ENCODE measurements around the gene SERINC2.
A peak's percentile ranks its signal among the peaks of the same experiment; 100 is the strongest.
"Not testable (repeated sequence)": the region's sequence is repeated elsewhere in the genome, so short reads cannot be mapped to it uniquely, and the experiment has no call there.

The SERINC2 gene

DNA sequence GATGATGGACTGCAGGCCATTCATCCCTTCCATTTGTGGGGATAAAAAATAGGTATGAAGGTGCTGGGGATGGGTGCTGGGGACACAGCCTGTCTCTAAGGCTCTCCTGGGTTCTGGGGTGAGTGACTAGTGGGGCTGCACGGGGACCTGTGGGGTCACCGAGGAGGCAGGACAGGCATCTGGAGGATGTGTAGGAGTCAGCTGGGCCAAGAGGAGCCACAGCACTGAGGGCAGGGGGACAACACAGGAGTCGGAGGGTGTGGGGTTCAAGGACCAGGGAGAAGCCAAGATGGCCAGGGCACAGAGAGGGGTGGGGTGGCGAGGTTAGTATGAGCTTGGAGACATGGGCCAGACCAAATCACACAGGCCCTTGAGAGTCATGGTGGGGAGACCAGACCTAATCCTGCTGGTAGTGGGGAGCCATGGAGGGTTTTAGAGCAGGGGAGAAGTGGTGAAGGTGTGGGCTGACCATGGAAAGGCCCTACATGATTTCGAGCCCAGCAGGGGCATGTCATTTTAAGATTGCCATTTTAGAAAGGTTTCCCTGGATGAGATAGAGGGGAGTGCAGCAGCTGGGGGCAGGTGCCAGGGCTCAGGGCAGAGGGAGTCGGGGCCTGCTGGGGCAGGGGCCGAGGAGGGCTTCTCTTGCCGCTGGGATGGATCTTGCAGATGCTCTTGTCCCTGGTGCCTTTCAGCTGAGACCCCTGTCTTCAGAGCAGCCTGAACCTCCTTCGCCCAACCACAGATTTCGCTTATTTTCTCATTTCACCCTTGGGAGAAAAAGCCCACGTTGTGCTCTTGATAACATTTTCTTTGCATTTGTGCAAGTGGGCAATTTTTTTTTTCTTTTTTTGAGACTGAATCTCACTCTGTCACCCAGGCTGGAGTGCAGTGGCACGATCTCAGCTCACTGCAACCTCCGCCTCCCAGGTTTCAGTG lies 22.7 kb downstream of the SERINC2 start:
- DNase-seq: no peak

DNA sequence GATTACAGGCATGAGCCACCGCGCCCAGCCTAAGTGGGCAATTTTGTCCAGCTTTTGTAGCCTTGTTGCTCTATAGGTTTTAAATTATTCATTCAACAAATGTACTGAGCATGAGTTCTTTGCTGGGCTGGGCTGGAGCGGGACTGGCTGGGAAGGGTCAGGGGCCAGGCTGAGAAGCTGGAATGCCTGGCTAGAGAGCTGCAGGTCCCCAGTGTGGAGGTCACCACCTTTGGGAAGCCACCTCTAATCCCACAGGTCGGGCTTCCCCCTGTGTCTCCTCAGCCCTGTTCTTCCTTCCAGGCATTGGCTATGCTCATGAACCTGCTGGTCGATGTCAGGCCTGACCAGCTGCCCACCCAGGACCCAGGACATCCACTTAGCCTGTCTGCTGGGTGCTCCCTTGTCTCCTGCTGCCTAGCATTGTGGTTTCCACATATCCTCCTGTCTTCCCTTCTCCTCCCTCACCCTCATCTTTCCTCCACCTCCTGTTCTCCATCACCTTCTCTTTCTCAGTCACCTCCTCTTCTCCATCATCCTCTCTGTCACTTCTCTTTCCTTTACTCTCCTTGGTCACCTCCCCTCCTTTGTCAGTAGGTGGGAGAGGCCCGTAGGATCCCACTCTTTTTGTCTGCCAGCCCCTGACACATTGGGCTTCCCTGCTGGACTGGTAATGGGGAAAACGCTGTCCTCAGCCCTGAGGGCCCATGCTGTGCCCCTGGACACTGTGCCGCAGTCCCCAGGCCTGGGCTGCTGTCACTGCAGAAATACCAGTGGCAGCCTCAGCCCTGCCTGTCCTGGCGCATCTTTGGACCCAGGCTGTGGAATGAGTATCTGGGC lies 23.8 kb downstream of the SERINC2 start:
- DNase-seq: no peak

DNA sequence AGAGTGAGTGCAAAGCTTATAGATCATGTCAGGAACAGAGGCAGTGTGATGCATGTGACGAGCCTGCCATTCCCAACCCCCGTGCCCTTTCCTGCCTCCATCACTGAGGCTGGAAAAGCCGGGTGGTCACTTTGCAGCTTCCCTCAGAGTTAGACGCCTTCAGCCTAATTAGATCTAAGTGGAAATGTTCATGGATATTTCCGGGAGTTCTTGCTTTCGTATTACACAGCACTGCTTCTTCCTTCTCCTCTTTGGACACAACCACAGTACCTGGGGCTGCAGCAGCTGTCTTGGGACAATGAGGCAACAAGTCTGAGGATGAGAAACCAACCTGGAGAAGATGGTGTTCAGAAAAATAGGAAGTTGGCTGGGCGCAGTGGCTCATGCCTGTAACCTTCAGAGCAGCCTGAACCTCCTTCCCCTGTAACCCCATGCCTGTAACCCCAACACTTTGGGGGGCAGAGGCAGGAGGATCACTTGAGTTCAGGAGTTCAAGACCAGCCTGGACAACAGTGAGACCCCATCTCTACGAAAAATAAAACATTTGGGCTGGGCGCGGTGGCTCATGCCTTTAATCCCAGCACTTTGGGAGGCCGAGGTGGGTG lies 24.5 kb downstream of the SERINC2 start:
- DNase-seq: no peak

DNA sequence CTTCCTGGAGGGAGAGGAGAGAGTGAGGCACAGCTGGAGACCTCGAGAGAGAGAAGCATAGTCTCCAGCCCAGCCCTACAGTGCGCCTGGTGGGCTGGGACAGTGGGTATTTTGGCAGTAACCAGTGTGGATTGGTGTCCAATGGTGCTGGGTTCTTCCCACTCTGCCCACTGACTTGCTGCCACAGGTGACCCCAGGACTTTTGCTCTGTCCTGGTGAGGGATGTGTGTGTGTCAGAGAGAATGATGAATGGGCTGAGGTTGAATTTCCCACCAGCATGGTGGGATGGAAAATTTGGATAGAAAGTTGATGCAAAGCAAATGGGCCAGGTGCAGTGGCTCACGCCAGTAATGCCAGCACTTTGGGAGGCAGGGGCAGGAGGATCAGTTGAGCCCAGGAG lies 26.3 kb downstream of the SERINC2 start:
- no peak for DNase-seq

DNA sequence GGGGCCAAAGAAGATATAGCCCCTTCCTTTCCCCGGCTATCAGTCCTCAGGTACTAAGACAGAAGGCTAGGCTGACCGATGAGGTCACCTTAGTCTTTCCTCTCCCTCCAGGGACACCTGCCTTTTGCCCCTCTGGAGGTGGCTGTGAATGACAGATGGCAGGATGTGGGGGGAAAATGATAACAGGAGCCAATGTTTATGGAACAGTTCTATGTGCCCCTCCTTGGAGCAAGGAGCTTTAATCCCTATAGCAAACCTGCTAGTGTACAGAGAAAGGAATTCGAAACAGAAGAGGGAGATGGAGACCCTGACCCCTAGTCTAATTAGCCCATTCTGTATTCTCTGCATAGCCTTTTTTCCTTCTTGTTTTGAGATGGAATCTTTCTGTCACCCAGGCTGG lies 28.1 kb downstream of the SERINC2 start:
- DNase-seq: no peak

DNA sequence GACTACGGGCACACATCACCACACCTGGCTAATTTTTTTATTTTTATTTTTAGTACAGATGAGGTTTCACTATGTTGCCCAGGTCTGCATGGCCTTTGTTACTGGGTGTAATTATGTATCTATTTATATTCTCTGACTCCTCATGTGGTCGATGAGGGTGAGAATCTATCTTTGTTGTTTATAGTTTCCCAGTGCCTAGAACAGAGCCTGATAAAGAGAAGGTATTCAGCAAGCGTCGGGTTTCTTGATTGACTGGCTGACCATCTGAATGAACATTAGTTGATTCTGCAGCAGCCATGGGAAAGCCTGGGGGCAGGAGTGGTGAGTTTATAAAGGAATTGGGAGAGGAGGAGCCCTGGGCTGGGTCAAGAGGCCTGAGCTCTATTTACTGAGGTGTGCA lies 28.5 kb downstream of the SERINC2 start:
- no peak for DNase-seq

DNA sequence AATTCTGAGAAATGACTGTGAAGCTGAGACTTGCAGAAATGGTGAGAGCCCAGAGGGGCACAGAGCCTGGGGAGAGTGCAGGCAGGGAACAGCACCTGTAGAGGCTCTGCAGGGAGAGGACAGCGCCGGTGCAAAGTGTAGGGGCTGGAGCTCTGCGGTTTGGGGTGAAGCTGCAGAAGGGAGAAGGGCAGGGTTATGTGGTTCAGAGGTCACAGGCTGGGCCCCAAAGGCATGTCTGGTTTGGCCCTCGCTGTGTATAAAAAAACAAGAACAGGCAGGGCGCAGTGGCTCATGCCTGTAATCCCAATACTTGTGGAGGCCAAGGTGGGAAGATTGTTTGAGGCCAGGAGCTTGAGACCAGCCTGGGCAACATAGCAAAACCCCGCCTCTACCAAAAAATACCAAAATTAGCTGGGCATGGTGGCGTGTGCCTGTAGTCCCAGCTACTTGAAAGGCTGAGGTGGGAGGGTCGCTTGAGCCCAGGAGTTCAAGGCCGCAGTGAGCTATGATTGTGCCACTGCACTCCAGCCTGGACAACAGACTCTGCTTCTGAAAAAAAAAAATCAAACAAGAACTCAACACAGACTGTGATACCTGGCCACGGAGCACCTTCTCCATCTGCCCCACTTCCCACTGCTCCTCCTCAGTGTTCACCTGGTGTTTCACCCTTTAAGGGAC lies 29.1 kb downstream of the SERINC2 start:
- no peak for DNase-seq

DNA sequence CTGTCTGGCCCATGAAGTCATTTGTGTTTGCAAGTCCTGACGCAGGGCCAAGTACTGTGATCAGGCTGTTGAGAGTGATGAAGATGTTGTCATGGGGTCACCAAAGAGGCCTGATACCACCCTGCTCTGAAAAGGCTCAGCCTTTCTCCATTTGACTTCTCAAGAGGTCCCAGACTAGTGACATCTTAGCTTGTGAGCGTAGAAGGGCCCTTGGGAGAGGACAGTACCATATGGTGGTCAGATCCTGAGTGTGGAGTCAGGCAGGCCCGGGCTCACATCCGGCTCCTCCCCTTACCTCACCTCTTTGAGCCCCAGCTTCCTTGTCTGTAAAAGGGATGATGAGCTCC lies 29.6 kb downstream of the SERINC2 start:
- DNase-seq: no peak

DNA sequence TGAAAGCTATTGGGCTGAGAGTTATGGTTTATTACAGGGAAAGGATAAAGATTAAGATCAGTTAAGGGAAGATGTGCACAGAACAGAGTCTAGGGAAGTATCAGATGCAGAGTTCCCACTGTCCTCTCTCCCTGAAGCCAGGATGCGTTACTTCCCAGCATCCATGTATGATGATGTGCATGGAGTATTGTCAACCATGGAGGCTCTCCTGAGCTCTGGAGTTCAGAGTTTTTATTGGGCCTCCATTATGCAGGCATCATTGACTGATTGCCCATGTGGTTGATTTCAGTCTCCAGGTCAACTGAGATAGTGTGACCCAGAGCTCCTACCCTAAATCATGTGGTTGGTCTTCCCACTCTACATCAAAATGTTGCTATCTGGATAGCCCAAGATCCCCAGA lies 30.7 kb downstream of the SERINC2 start:
- DNase-seq: no peak

DNA sequence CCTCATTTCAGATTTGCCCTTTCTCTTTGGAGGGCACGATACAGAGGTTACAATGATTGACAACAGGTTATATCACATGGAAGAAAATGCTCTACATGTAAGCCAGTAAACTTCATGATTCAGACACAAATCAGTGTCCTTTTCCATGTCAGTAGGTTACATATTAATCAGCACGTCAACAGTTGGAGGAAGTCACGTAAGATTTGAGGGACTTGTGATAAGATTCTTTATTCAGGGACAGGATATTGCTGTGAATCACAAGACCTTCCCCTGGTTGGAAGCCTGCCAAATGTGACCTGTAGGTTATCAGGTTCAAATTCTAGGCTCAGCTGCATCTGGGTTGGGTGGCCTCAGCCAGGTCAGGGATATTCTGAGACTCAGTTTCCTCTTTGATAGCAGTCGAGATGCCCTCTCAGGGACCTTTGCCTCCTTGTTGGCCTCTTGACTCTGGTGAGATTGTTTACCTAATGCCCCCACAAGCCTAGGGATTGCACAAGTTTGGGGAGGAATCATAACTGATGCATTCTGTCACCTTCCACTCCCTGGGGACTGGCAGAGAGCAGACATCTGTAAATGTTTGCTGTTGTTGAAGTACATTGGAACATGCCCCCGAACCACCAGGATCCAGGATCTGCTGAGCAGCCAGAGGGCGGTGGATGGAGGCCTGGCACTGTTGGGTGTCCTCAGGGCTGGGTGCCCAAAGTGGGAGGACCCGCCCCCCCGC lies 31.9 kb downstream of the SERINC2 start:
- DNase-seq: no peak

DNA sequence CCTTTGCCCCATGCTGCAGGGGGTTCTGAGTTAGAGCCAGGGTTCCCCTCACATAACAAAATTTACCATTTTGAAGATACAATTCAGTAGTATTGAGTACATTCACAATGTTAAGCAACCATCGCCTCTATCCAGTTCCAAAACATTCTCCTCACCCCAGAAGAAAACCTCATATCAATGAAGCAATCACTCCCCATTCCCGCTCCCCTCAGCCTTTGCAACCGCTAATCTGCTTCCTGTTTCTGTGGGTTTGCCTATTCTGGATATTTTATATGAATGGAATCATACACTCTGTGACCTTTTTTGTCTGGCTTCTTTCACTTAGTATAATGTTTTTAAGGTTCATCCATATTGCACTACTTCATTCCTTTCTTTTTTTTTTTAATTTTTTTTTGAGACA lies 32.9 kb downstream of the SERINC2 start:
- DNase-seq: no peak

DNA sequence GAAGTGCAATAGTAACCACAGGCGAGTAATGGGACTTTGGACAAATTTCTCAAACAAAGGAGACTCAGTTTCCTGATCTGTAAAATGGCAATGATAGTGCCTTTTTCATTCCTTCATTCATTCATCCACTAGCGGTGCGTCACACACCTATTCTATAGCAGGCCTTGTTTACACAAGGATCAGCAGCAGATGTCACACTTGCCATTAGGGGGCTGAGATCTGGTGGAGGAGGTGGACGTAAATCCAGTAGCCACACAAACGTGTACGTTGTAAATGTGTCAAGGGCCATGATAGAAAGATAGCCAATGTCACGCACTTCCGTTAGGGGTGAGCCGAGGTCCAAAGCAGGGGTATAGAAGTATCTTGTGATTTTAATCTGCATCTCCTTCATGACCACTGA lies 34.2 kb downstream of the SERINC2 start:
- DNase-seq: no peak

DNA sequence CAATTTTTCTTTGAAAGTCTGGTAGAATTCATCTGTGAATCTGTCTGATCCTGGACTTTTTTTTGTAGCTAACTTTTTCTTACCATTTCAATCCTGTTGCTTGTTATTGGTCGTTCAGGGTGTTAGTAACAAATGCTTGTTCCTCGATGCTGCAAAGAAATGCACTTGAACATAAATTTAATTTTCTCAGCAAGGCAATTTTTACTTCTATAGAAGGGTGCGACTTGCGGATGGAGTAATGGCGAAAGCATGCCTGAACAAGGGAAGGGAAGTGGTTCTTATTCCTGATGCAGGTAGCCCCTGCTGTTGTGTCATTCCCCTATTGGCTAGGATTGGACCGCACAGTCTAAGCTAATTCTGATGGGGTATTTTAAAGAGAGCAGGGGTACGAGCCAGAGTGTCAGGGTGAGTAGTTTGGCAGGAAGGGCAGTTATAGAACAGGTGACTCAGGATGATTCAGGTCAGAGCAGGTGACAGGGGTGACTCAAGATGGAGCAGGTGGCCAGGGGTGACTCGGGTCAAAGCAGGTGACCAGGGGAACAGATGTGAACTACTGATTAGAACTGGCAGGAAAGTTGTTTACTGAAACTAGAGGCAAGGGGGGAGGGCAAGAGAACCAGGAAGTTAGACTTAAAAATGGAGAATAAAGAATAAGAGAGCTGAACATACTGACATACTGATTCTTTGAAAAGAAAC lies 40.5 kb downstream of the SERINC2 start:
- no peak for DNase-seq

DNA sequence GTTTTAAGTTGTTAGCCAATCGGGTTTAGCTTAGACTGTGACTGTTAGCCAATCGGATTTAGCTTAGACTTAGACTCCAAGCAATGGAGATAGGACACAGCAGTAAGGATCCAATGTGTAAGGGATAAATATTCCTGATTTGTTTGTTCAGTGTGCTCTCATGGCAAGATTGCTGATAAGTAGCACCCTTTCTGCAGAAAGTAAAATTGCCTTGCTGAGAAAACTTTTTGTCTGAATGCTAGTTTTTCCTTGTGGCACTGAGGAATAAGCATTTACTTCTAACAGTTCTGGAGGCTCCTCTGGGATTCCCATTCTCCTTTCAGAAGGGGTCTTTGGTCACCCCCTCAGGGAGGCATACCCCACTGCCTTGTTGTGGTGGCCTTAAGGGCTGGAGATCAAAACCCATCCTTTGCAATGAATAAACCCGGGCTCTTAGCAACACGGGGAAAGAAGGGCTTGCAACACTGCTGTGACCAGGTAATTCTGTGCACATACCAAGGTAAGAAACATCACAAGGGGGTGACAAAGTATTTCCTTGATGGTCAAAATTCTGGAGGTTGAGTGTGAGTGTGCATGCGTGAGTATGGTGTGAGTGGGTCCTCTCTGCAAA lies 45.4 kb downstream of the SERINC2 start:
- DNase-seq: no peak

DNA sequence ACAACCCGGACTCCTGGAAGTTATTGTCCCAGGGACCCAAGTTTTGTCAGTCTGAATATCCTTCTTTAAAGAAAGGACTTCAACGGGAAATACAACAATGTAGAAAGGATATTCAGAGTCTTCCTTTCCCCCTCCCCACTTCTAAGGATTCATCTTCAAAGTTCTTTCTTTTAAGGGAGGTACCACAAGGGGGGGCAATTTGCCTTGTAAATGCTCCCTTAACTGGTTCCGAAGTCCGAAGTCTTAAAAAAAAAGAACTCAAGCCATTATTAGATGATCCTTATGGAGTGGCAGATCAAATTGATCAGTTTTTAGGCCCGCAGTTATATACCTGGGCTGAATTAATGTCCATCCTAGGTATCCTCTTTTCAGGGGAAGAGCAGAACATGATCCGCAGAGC lies 47.0 kb downstream of the SERINC2 start:
- DNase-seq: no peak

DNA sequence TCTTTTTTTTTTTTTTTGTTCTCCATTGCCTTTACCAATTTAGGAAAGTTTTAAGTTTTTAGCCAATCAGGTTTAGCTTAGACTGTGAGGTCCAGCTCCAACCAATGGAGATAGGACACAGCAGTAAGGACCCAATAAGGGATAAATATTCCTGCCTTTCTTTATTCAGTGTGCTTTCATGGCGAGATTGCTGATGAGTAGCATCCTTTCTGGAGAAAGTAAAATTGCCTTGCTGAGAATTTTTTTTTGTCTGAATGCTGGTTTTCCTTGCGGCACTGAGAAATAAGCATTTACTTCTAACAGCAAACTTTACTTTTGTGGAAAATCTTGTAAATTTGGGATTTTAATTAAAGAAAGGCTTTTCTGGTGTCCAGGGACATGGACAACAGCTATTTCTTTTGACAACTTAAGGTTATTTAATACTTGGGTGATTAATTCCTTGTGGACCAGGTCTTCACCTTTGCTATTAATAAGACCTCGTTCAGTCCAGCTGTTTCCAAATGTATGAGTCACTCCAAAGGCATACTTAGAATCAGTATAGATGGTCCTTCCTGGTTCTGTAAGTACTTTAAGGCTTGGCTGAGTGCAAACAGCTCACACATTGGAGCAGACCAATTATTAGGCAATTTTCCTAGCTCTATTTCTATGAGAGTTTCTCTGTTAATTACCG lies 54.1 kb downstream of the SERINC2 start:
- no peak for DNase-seq

DNA sequence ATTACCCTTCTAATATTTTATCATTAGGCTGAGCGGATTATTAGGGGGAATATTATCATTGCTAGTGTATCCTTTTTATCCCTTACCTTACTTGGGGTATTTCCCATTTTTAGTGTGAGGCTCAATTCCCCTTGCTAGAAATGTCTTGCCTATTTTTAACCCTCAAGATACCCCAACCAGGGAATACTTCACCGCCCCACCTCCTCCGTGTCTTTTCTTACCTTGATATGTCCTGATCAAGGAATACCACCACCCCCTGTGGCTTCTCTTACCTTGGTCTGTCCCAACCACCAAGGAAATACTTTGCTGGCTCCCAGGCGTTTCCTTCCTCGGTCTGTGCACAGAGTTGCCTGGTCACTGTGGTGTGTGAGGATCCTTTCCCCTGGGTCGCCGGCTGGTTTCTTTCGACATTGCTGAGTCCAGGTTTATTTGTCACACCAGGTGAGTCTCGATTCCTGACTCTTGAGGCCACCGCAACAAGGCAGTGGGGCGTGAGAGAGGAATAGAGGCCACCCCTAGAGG lies 57.8 kb downstream of the SERINC2 start:
- DNase-seq: no peak

DNA sequence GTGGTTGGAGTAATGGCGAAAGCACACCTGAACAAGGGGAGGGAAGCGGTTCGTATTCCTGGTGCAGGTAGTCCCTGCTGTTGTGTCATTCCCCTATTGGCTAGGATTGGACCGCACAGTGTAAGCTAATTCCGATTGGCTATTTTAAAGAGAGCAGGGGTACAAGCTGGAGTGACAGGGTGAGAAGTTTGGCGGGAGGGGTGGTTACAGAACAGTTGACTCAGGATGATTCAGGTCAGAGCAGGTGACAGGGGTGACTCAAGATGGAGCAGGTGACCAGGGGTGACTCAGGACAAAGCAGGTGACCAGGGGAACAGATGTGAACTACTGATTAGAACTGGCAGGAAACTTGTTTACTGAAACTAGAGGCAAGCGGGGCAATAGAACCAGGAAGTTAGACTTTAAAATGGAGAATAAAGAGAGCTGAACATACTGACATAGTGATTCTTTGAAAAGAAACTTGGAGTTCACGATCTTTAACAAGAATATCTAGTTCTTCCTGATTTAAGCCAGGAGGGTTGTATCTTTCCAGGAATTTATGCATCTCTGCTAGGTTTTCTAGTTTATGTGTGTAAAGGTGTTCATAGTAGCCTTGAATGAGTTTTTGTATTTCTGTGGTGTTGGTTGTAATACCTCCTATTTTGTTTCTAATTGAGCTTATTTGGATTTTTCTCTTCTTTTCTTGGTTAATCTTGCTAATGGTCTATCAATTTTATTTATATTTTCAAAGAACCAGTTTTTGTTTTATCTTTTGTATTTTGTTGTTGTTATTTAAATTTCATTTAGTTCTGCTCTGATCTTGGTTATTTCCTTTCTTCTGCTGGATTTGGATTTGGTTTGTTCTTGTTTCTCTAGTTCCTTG lies 58.7 kb downstream of the SERINC2 start:
- peak; percentile 5 for DNase-seq

DNA sequence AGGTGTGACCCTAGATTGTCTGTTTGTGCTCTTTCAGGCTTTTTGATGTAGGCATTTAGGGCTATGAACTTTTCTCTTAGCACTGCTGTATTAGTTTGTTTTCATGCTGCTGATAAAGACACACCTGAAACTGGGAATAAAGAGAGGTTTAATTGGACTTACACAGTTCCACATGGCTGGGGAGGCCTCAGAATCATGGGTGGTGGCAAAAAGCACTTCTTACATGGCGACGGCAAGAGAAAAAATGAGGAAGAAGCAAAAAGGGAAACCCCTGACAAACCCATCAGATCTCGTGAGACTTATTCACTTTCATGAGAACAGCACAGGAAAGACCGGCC lies 59.3 kb downstream of the SERINC2 start:
- DNase-seq: not testable (repeated sequence)

DNA sequence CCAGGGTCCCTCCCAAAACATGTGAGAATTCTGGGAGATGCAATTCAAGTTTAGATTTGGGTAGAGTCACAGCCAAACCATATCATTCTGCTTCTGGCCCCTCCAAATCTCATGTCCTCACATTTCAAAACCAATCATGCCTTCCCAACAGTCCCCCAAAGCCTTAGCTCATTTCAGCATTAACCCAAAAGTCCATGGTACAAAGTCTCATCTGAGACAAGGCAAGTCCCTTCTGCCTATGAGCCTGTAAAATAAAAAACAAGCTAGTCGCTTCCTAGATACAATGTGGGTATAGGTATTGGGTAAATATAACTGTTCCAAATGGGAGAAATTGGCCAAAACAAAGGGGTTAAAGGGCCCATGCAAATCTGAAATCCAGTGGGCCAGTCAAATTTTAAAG lies 59.7 kb downstream of the SERINC2 start:
- DNase-seq: not testable (repeated sequence)

Data from KG1 (cell line).